Fibroblast of skin of left quadriceps (primary cell): Measurements from ENCODE around the gene FAM241B.

Source experiments
- DNase-seq, 2 experiments: peaks; one replicate each; pipeline ENCODE4 v3.0.0-alpha.2; 2013; ENCODE audit warnings: low read depth in 2 of 2

Gene FAM241B

DNA sequence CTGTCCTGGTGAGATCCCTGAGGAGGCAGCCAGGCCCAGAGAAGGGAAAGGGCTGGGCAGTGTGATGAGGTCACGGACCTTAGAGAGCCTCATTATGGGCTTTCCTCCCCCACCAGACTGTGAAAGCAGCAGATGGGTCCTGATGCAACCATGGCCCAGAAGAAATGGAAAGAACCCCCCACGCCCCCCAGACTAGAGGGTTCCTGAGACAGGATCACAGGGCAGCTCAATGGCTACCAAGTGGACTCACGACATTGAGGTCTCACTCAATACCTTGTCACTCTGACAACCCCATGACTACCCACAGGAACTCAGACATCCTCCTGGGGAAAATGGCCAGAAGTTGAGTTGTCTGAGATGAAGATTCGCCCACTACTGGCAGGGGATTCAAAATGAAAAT, 36.7 kb downstream of the FAM241B start:
- no peak for DNase-seq

DNA sequence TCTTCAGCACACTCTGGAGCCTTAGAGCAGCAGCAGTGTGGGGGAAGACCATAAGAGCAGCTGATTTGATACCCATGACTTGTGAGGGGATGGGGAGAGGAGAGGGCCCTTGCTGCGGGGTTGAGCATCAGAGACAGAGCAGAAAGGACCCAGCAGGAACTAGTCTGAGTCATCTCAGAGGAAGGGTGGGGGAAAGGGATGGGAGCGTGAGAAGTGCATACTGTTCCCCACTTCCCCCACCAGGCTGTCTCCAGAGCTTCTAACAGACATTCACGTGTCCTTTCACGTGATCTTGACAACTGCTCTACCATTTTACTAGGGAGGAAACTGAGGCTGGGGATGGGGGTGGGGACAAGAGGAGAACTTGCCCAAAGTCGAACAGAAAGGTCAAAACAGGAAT, 38.7 kb downstream of the FAM241B start:
- DNase-seq, result no peak

DNA sequence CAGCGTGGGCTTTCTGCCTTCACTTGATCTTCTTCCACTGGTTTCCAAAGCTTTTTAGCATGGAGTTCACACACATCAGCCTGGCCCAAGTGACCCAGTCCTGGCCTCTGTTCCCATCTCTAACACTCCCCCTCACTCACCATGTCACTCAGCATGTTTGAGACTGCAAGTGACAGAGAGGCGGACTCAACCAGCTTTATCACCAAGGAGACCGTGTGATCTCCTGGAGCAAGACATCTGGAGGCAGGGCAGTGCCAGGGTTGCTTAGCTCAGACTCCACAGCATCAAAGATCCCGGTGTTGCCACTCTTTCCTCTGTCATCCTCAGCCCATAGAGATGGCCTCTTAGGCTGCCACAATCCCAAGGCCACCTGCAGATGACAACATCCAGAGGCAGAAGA, 39.4 kb downstream of the FAM241B start:
- no peak for DNase-seq

DNA sequence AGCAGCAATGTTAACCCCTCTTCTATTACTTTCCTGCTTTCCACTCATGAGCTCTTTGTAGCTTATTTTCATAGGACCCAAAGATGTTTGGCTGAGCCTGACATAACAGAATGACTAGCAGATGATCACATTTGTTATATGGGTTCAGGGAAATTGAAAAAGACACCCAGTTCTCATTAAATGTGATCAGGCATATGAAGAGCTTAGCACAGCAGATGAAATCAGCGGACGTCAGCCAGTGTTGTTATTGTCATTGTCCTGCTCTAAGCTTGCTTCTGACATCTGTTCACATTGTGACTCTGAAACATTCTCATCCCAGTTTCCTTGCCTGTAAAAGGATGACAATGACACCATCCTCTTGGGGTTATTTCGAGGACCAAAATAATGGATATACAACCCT, 43.5 kb downstream of the FAM241B start:
- no peak for DNase-seq

DNA sequence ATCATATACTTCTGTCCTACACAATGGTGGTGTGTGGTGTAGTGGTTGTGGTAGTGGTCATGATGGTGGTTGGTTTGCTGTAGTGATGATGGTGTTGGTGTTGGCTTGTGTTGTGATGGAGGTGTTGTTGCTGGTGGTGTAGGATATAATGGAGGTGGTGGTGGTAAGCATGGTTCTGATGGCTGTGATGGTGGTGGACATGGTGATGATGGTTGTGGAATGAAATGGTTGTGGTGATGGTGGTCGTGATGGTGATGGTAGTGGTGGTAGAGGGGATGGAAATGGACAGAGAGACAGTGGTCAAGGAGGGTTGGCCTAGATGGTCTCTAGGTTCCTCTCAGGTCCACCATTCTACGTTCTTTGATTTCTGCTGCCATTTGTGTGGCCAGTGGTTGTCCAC, 44.7 kb downstream of the FAM241B start:
- DNase-seq, result no peak

DNA sequence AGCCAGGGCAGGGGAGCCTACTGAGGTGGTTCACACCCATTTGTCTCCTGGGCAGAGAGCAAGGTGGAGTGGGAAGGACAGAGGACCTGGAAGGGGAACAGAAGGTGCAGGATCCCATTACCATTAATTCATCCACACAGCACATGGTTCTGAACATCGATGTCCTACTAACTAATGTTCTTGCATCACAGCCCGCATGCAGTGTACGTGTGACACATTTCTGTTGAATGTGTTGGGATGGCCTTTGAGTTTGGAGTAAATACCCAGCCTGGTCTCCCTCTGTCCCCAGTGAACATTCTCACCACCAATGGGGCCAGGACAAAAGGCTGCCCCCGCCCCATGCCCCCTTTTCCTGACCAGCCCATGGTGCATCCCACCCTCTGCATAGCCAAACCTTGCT, 46.3 kb downstream of the FAM241B start:
- no peak for DNase-seq

DNA sequence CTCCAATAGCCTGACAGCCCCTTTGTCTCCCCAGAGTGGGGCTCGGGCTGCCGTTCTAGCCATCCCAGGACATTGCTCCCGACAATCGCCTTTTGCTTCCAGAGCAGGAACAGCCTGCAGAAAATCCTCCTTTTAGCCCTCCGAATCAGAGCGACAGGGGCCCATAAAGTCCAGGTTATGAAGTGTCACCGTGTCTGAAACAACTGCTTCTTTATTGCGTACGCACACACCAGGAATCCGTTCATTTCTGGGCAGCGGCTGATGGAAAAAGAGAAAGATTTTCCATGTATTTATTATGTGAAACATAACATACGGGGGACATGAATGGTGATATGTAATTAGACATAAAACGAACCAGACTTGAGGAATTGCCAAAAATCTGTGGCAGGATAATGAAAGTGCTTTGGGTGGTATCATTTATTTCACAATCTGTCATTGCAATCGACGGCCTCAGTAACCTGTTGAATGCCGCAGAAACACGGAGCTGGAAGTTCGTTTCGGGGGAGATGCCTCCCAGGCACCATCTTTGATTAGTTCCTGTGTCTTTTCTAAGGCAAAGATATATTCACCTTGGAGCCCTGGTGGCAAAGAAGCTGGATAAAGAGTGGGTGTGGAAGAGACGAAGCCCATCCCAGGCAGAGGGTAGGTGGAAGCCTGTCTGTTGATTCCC, 48.1 kb downstream of the FAM241B start:
- DNase-seq, result no peak

DNA sequence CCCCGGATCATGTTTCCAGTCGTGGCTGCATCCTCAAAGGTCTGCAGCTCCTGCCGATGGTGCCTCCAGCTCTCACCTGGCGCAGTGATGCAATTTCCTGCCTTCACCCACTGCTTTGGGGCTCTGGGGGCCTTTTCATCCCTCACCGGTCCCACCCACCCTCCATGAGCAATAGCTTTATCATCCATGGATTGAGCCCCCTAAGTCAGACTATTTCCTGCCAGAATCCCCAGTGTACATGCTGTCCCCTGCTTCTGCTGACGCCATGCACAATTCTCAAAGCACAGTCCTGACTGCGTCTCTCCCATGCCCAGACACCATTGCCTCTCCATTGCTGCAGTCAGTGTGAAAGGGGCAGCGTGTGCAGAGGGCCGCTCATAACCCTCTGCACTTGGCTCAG, 49.7 kb downstream of the FAM241B start:
- no peak for DNase-seq

DNA sequence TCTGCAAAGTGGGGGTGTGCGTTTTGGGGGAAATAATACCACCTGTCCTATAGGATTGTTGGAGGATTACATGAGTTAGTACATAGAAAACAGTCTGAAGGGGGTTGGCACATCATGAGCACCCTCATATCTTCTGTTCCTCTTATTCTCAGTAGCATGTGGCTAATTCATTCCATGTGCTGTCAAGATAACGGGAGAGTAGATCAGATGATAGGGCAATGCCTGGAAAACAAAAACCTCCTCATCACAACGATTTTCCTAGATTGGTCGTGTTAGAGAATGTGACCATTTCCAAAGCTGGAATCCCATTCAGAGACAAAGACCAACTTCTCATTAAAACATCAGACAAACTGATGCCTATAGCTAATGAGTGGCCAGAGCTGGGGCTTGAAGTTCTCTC, 50.6 kb downstream of the FAM241B start:
- no peak for DNase-seq

DNA sequence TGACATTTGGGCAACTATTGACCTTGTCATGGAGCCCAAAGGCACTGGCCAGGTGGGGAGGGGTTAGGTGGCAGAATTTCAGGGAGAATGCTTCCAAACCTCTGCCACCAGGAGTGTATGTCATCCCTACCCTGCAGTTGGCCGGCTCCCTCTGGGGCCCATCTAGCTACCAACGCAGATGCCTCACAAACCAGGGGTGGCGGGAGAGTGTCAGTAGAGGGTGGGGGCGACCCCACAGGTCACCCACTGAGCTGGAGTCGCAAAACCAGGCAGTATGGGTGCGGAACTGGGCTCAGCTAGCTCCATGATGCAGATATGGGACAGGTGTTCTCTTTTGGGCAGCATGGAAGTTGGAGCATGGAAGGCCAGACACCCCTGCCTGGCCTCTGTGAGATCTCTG, 51.4 kb downstream of the FAM241B start:
- no peak for DNase-seq

DNA sequence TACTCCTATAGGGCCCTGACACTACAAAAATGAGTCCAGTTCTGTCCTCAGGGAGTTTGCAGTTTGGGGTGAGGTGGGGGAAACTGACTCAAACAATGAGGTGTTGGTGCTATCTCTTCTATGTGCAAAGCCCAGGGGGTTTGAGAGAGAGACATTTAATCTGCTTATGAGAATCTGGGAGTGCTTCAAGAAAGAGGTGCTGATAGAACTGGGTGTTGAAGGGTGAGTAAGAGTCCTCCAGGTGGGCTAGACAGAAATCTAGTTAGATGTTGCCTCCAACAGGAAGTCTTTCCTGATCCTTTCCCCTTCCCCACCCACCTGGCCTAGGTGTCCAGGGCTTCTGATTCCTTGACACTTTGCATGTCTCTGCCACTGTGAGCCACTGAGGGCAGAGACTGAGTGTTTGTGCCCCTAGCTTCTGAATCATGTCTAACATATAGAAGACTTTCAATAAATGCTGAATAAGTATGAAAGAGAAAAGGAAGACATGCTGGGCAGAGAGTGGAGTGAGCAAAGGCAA, 53.0 kb downstream of the FAM241B start:
- no peak for DNase-seq
